Transverse colon (tissue), 3 donors: ENCODE measurements around the gene CDCA8.

ENCODE experiments used
- POLR2A ChIP-seq: fragments of 450-650 bp; IDR thresholded peaks from one replicate; pipeline ENCODE4 v1.6.1; 2016; ENCODE audit warnings: antibody characterized with exemption, mild to moderate bottlenecking, moderate library complexity
- TF ChIP-seq, protein P1 (sequence below), 5 experiments: fragments of 200-600 bp in 3 of 5; fragments of 450-650 bp in 2 of 5; sonication (generic) in 3 of 5; IDR thresholded peaks; 1 replicate in 2 of 5; 2 replicates in 3 of 5; pipeline ENCODE4 v1.5.1; 2016 to 2017; ENCODE audit warnings: antibody characterized with exemption in 5 of 5, inconsistent platforms in 3 of 5, mild to moderate bottlenecking in 2 of 5, moderate library complexity in 1 of 5

GRCh38 chr1:37685722-37686121, 6.6 kb upstream of the CDCA8 start:
- no peak for TF ChIP-seq POLR2A
- TF ChIP-seq, protein P1, sequence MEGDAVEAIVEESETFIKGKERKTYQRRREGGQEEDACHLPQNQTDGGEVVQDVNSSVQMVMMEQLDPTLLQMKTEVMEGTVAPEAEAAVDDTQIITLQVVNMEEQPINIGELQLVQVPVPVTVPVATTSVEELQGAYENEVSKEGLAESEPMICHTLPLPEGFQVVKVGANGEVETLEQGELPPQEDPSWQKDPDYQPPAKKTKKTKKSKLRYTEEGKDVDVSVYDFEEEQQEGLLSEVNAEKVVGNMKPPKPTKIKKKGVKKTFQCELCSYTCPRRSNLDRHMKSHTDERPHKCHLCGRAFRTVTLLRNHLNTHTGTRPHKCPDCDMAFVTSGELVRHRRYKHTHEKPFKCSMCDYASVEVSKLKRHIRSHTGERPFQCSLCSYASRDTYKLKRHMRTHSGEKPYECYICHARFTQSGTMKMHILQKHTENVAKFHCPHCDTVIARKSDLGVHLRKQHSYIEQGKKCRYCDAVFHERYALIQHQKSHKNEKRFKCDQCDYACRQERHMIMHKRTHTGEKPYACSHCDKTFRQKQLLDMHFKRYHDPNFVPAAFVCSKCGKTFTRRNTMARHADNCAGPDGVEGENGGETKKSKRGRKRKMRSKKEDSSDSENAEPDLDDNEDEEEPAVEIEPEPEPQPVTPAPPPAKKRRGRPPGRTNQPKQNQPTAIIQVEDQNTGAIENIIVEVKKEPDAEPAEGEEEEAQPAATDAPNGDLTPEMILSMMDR (IDR thresholded peaks at IDR 0.05), result no peak
